Fibroblast of skin of left biceps (primary cell): ENCODE measurements around the gene DSC2.

Experiments
- DNase-seq, 2 experiments: peaks; one replicate each; pipeline ENCODE4 v3.0.0-alpha.2; 2013; ENCODE audit warnings: low read depth in 2 of 2

DSC2 gene

GRCh38 chr18:31098878-31099277, 3.3 kb downstream of the DSC2 start:
- no peak for DNase-seq

DNA sequence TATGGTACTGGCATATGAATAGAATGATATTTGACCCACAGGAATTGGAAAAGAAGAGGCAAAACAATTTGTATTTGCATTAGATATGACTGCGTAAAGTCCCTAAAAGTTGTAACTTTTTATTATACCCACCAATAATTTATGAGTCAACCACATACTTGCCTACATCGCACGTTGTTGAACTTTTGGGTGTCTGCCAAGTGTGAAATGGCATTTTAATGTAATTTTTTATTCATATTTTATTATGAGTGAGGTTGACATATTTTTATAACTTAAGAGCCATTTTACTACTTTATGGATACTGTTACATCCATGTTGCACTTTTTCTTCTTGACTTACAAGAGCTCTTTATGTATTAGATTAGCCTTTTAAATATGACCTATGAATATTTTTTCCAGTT, 4.6 kb downstream of the DSC2 start:
- no peak for DNase-seq

DNA sequence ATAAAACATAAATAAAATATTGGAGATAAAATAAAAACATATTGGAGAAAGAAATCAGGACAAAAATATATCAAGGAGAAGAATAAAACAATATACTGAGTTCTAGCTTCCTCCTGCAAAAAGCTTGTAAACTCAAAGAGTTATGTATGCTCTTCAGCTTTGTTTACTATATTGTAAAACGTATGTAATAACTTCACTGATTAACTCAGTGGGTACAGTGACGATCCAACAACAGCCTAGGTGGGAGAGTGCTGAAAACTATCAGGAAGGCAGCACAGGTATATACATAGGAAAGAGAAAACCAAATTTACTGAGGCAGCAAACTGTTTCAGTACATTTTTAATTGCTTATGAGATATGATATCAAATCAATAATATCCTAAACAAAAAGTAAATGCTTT, 8.3 kb downstream of the DSC2 start:
- no peak for DNase-seq

DNA sequence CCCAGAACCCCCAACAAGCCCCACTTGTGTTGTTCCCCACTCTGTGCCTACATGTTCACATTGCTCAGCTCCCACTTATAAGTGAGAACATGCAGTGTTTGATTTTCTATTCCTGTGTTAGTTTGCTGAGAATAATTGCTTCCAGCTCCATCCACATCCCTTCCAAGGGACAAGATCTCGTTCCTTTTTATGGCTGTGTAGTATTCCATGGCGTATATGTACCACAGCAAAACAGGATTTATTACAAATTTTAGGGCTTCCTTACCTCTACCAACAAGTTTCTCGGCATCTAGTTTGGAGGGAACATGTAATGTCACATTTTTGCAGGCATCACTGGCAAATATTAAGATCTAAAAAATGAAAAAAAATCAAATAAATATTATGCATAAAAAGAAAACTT, 8.9 kb downstream of the DSC2 start:
- DNase-seq = no peak

- no peak for DNase-seq
Measured at GRCh38 chr18:31091350-31091749, 10.9 kb downstream of the DSC2 start.

GRCh38 chr18:31088532-31088931, 13.7 kb downstream of the DSC2 start:
- no peak for DNase-seq

DNA sequence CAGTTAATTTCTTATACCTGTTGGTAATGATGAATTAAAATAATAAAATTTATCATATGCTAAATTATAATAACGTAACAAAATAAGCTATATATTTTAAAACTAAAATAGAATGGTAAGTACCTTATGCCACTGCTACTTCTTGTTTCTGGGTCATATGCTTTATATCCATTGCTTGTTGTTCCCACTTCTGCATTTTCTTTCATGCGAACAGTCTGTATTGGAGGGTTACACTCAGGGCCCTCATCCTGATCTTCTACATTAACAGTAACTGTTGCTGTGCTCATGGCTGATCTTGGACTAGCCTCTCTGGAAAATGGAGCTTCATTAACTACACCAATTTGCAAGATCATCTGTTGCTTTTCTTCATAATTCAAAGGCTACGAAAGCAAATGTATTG, 22.2 kb downstream of the DSC2 start:
- no peak for DNase-seq

DNA sequence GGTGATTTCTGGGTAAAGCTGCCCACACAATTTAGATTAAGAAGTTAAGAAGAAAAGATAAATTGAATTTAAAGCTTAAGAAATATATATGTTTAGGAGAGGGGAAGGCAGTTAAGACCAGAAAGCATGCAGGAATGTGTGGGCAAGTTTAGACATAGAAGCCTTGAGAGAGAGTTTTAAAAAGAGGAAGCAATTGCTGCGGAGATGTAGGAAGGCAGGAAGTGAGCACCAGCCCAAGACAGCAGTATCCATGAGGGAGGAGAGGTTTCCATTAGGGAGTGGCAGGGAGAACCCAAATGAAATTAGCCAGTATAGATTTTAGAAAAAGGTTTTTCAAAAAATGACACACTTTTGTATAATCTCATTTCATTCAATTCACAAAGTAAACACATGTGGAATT, 24.3 kb downstream of the DSC2 start:
- no peak for DNase-seq

- DNase-seq = no peak
Measured at GRCh38 chr18:31072175-31072574, 30.0 kb downstream of the DSC2 start.

- DNase-seq = no peak
Measured at GRCh38 chr18:31070206-31070605, 32.0 kb downstream of the DSC2 start.

GRCh38 chr18:31066266-31066665, 36.0 kb downstream of the DSC2 start:
- no peak for DNase-seq

GRCh38 chr18:31065036-31065773, 37.0 kb downstream of the DSC2 start:
- DNase-seq = no peak

DNA sequence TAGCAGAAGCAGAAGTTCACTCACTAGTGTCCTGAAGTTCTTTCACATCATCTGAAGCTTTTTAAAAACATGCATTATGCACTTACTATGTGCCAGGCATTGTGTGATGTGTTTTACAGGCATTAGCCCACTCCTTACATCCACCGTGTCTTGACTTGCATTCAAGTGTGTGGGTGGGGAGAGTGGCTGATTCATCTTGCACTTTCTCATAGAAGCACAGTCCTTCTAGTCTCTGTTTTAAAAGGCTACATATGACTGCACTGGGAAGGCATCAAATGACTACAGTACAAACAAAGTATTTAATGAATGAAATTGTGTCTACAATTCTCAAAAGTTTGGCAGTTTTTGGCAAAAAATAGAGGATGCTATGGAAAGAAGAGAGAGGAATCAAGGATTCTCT, 38.1 kb downstream of the DSC2 start:
- DNase-seq = no peak

- DNase-seq = no peak
Measured at GRCh38 chr18:31061945-31062344, 40.3 kb downstream of the DSC2 start.

GRCh38 chr18:31058897-31059296, 43.3 kb downstream of the DSC2 start:
- DNase-seq = no peak

GRCh38 chr18:31057917-31058316, 44.3 kb downstream of the DSC2 start:
- no peak for DNase-seq

- DNase-seq = no peak
Measured at GRCh38 chr18:31057051-31057450, 45.2 kb downstream of the DSC2 start.

- DNase-seq = no peak
Measured at GRCh38 chr18:31056296-31056695, 45.9 kb downstream of the DSC2 start.

DNA sequence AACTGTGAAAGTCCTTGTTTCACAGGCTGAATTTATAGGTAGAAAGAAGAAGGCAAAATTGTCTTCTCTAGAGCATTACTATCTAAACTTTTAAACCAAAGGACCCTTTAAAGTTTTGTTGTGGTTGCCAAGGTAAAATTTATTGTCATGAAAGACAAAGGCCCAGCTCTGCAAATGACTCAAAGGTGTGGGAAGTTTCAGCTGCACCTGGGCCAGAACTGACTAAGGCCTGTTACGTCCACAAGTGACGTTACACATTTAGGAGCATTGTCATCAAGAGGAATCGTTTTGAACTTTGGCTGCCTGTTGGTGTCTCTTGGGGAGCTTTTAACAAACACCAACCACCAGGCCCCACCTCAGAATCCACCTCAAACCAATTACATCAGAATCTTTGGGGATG, 51.6 kb downstream of the DSC2 start:
- no peak for DNase-seq

GRCh38 chr18:31049189-31049588, 53.0 kb downstream of the DSC2 start:
- no peak for DNase-seq

GRCh38 chr18:31048216-31048615, 54.0 kb downstream of the DSC2 start:
- no peak for DNase-seq

DNA sequence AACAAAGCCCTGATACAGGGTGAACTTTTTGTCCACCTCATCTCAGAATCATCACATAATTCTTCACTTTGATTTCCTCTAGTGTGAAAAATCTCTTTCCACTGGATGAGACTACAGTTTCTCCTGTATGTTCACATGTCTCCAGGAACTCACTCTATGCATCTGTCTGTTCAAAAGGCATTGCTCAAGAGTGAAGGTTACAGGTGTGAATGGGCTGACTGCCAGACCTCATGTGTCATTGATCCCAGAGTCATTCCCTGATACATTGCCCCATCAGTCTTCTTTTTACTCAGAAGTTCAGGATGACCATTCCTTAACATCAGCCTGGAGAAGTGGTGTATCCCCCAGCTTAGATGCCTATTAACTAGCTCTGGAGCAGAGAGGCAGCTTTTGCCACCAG, 55.3 kb downstream of the DSC2 start:
- no peak for DNase-seq

DNA sequence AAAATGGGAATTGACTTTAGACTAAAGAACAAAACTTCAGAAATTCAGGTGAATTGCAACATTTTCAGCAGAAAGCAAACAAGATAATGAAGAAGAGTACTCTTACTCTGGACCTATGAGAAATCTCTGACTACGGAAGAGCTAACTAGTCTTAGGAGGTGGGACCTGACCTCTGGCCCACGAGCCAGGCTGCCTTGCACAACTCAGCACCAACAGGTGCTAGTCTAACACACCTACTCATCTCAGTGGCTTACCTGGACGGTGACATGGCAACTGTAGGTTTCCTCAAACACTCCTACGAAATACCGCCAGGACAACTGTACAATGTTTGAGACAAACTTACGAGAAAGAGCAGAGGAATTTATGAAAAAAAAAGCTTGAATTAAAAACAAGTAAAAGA, 56.6 kb downstream of the DSC2 start:
- no peak for DNase-seq

DNA sequence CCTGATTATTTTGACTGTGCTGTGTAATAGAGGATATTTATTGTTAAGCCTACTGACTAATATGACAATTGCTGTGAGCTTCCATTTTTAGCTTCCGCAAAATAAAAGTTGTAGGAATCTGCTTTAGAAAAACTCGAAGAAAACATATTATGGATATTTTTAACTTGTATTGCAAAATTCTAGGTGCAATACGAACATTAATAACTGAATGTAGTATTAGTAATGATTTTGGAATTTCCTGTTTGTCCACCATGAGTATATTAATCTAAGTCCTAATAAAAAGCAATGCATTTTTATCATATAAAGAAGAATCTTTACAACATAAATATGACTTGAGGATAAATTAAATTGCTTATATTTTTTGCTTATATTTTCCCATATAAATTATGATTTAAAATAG, 57.3 kb downstream of the DSC2 start:
- no peak for DNase-seq
